Type B pancreatic cell (in vitro differentiated cells): Measurements from ENCODE around the gene IPCEF1. TPM values are rescaled to one million over a fixed set of nuclear protein-coding genes. Genes with fewer than 3 reads are reported as not detected.
"Not testable (repeated sequence)": the region's sequence is repeated elsewhere in the genome, so short reads cannot be mapped to it uniquely, and the experiment has no call there.

Source experiments
- DNase-seq: peaks from one replicate; pipeline ENCODE4 v3.0.0; 2021; ENCODE audit warnings: mixed read lengths; ENCODE audit not compliant: unreplicated experiment; ENCODE audit errors: extremely low spot score
- H3K27ac Mint-ChIP-seq: 2 replicates; pipeline ENCODE4 v1.8.0; 2021; ENCODE audit warnings: mild to moderate bottlenecking, mixed read lengths
- H3K27me3 Mint-ChIP-seq: 2 replicates; pipeline ENCODE4 v1.8.0; 2021; ENCODE audit warnings: mixed read lengths
- H3K36me3 Mint-ChIP-seq: 2 replicates; pipeline ENCODE4 v1.8.0; 2021; ENCODE audit warnings: mixed read lengths
- H3K4me1 Mint-ChIP-seq: one replicate; pipeline ENCODE4 v1.8.0; 2021; ENCODE audit warnings: mixed read lengths; ENCODE audit not compliant: unreplicated experiment
- H3K4me3 Mint-ChIP-seq: 2 replicates; pipeline ENCODE4 v1.8.0; 2021; ENCODE audit warnings: mild to moderate bottlenecking, mixed read lengths
- H3K9me3 Mint-ChIP-seq: 2 replicates; pipeline ENCODE4 v1.8.0; 2021; ENCODE audit warnings: mixed read lengths
- total RNA-seq: library from RNA; stranded (reverse); gene quantifications from 2 replicates; pipeline ENCODE4 v1.2.1, GENCODE V29; 2021; ENCODE audit warnings: low replicate concordance
- TF ChIP-seq, protein P1 (sequence below): fragments of 200-600 bp; sonication (generic); conservative IDR thresholded peaks from 2 replicates; pipeline ENCODE4 v1.5.0; 2021; ENCODE audit warnings: antibody characterized with exemption, mild to moderate bottlenecking

The IPCEF1 gene
- total RNA-seq, 1 donor from 2014 or later: 1.0 TPM

DNA sequence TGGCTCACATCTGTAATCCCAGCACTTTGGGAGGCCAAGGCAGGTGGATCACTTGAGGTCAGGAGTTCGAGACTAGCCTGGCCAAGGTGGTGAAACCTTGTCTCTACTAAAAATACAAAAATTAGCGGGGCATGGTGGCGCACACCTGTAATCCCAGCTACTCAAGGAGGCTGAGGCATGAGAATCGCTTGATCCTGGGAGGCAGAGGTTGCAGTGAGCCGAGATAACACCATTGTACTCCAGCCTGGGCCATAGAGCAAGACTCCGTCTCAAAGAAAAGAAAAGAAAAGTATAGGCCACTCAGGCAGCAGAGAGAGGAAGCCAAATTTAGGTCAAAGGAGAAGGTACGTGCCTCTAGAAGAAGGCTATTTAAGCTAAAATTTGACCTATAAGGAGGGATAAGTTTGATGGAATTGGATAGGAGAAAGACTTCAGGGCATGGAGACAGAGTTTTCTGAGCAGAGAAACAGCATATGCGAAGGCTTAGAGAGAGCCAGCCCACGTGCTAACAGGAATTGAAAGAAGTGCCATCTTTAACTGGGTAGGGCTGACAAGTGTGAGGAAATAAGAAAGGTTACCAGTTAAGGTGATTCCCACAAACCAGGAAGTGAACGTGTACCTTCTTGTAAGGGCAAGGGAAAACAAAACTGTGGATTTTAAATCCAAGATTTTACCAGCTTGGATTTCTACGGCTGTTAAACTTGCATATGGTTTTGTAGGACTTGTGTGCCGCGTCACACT, 113.8 kb downstream of the IPCEF1 start:
- TF ChIP-seq, protein P1, sequence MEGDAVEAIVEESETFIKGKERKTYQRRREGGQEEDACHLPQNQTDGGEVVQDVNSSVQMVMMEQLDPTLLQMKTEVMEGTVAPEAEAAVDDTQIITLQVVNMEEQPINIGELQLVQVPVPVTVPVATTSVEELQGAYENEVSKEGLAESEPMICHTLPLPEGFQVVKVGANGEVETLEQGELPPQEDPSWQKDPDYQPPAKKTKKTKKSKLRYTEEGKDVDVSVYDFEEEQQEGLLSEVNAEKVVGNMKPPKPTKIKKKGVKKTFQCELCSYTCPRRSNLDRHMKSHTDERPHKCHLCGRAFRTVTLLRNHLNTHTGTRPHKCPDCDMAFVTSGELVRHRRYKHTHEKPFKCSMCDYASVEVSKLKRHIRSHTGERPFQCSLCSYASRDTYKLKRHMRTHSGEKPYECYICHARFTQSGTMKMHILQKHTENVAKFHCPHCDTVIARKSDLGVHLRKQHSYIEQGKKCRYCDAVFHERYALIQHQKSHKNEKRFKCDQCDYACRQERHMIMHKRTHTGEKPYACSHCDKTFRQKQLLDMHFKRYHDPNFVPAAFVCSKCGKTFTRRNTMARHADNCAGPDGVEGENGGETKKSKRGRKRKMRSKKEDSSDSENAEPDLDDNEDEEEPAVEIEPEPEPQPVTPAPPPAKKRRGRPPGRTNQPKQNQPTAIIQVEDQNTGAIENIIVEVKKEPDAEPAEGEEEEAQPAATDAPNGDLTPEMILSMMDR: no peak
- no peaks in the 10 kb centered on the region for H3K9me3 Mint-ChIP-seq
- no peak overlapping the region for H3K4me3 Mint-ChIP-seq
- peaks cover 8% of the 10 kb centered on the region for H3K4me1 Mint-ChIP-seq
- H3K27ac Mint-ChIP-seq: no peak overlapping the region
- no peaks in the 10 kb centered on the region for H3K27me3 Mint-ChIP-seq
- no peak for DNase-seq
- no peaks in the 10 kb centered on the region for H3K36me3 Mint-ChIP-seq

GRCh38 chr6:154241581-154241980, 115.0 kb downstream of the IPCEF1 start:
- Mint-ChIP-seq H3K27me3 (no peaks in the 10 kb centered on the region), H3K4me3 (no peak overlapping the region), H3K9me3 (no peaks in the 10 kb centered on the region), H3K4me1 (no peaks in the 10 kb centered on the region), H3K36me3 (no peaks in the 10 kb centered on the region), H3K27ac (no peak overlapping the region)
- DNase-seq: no peak
- TF ChIP-seq, protein P1: no peak

- H3K36me3 Mint-ChIP-seq, H3K9me3 Mint-ChIP-seq, H3K27ac Mint-ChIP-seq, DNase-seq, H3K4me3 Mint-ChIP-seq, H3K4me1 Mint-ChIP-seq, H3K27me3 Mint-ChIP-seq: not testable (repeated sequence)
Measured at GRCh38 chr6:154241061-154241460, 115.5 kb downstream of the IPCEF1 start.

DNA sequence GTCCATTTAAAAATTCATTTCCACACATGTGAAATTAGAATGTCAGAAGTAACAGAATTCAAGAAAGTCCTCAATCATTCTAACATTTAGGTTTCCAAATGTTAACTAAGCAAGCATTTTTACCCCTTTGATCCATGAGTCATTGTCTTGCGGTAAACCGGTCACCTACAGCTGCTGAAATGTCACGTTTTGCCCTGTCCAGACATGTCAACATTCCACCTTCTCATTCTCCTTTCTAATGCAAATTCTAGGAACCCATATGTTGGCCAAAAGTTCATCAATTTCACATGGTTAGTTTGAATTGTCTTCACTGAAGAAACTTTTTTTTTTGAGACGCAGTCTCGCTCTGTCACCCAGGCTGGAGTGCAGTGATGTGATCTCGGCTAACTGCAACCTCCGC, 117.2 kb downstream of the IPCEF1 start:
- H3K36me3 Mint-ChIP-seq: no peaks in the 10 kb centered on the region
- H3K4me1 Mint-ChIP-seq: no peaks in the 10 kb centered on the region
- H3K27me3 Mint-ChIP-seq: no peaks in the 10 kb centered on the region
- no peaks in the 10 kb centered on the region for H3K9me3 Mint-ChIP-seq
- no peak for DNase-seq
- no peak overlapping the region for H3K4me3 Mint-ChIP-seq
- TF ChIP-seq, protein P1: no peak
- H3K27ac Mint-ChIP-seq: no peak overlapping the region

DNA sequence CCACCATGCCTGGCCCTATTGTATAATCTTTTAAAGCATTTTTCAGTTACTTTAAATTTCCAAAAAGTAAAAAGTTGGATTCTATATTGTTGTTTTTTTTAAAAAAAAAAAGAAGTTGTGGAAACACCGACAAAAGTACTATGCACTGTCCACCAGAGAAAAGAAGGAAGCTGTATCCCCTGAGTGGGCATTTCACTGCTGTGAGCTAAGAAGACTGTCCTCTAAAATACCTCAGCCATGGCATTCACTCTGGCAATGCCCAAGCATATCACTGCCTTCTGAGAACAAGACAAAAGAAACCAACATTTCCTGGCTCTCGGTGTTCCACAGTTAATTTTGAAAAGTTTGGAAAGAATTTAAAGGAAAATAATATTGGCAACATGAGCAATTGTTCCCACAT, 117.8 kb downstream of the IPCEF1 start:
- H3K27me3 Mint-ChIP-seq: no peaks in the 10 kb centered on the region

DNA sequence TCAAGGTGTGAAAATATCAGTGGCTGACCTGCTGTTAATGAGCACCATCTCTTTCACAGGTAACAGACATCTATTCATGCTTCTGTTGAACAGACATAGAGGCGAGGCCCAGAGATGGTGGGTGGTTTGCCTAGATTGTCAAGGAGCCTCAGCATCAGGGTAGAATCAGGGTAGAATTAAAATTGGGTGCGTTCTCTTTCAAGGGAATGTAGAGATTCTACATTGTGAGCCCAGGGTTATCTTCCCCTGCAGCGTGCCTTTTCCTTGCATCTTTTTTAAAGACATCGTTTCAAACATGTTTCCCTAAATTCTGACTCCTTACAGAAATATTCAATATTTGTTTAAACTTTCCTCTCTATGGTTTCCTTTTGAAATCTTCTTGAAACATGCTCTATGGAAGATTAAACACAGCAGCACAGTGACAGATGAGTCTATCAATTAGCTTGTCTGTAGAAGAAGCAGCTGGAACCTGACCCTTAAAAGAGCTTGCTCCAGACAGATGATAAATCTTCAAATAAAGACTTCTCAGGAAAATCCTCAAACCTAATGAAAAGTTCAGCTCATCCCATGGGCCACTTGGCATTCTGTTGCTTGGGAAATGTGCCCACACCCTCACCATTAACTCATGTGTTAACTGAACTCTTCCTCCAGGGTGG, 119.8 kb downstream of the IPCEF1 start:
- H3K27me3 Mint-ChIP-seq: no peaks in the 10 kb centered on the region
- TF ChIP-seq, protein P1: no peak
- H3K36me3 Mint-ChIP-seq: no peaks in the 10 kb centered on the region
- no peak for DNase-seq
- H3K9me3 Mint-ChIP-seq: no peaks in the 10 kb centered on the region
- no peak overlapping the region for H3K4me3 Mint-ChIP-seq
- H3K4me1 Mint-ChIP-seq: no peaks in the 10 kb centered on the region
- H3K27ac Mint-ChIP-seq: no peak overlapping the region

More for the DNA sequence above, 117.8 kb downstream of the IPCEF1 start:
- Mint-ChIP-seq H3K4me3 (no peak overlapping the region), H3K9me3 (no peaks in the 10 kb centered on the region), H3K4me1 (no peaks in the 10 kb centered on the region), H3K36me3 (no peaks in the 10 kb centered on the region), H3K27ac (no peak overlapping the region)
- DNase-seq: no peak
- TF ChIP-seq, protein P1: no peak
